ENCODE results near the gene TCEAL7.
"Not testable (repeated sequence)": the region's sequence is repeated elsewhere in the genome, so short reads cannot be mapped to it uniquely, and the experiment has no call there.

TCEAL7 gene

GRCh38 chrX:103356858-103357257 lies 26.8 kb downstream of the TCEAL7 start:
- ChIA-PET CTCF (interaction anchor here (1.3 to 1.9 kb wide), 3 partner anchors 13 to 15 kb away, joined by 3 to 4 read pairs (median 4); no protein-coding TSS in a partner anchor), POLR2A (no interaction called here)
- H3K36me3 ChIP-seq (ENCODE audit: control insufficient read depth in 4 of 4, insufficient read depth in 4 of 4, low read length in 3 of 4) = no peaks in the 10 kb centered on the region
- 25% methylated on average over 9 of the region's 13 CpGs for WGBS (ENCODE audit: insufficient coverage)
- peaks cover 0 to 14% (median 0%) of the 10 kb centered on the region in 5 experiments for H3K27me3 ChIP-seq (replicated peaks in 2 of 5; ENCODE audit: control insufficient read depth in 4 of 5, insufficient read depth in 5 of 5, low read length in 4 of 5)
- peak overlapping the region; percentile 60 to 90 (median 79) for H3K4me3 ChIP-seq (ENCODE audit: control insufficient read depth in 1 of 7, extremely low read depth in 1 of 7, insufficient read depth in 4 of 7, low read depth in 2 of 7, low read length in 6 of 7)
- DNase-seq = peak in 1 of 3 donors; percentile 9
- H3K27ac ChIP-seq (ENCODE audit: insufficient read depth in 1 of 2, low read depth in 1 of 2, low read length in 2 of 2, poor library complexity in 1 of 2, severe bottlenecking in 2 of 2) = peak overlapping the region; percentile 61 to 88
- H3K9me3 ChIP-seq (ENCODE audit: control extremely low read depth in 1 of 5, control insufficient read depth in 4 of 5, insufficient read depth in 2 of 5, low read depth in 1 of 5, low read length in 4 of 5) = peaks cover 0 to 2% (median 0%) of the 10 kb centered on the region in 5 experiments
- peaks cover 0 to 12% (median 3%) of the 10 kb centered on the region in 4 experiments for H3K4me1 ChIP-seq (ENCODE audit: control extremely low read depth in 1 of 4, control insufficient read depth in 4 of 4, insufficient read depth in 4 of 4, low read length in 3 of 4)

- H3K36me3 ChIP-seq (ENCODE audit: control insufficient read depth in 4 of 4, insufficient read depth in 4 of 4, low read length in 3 of 4) = no peaks in the 10 kb centered on the region
- POLR2A ChIA-PET = no interaction called here
- CTCF ChIA-PET = no interaction called here
- H3K27ac ChIP-seq (ENCODE audit: insufficient read depth in 1 of 2, low read depth in 1 of 2, low read length in 2 of 2, poor library complexity in 1 of 2, severe bottlenecking in 2 of 2) = no peak overlapping the region
- H3K4me3 ChIP-seq (ENCODE audit: control insufficient read depth in 1 of 7, extremely low read depth in 1 of 7, insufficient read depth in 4 of 7, low read depth in 2 of 7, low read length in 6 of 7) = peak overlapping the region in 1 of 7 experiments; percentile 87
- no peak for DNase-seq
- no CpG with 5 or more reads among the region's 2 CpGs for WGBS (ENCODE audit: insufficient coverage)
- H3K4me1 ChIP-seq (ENCODE audit: control extremely low read depth in 1 of 4, control insufficient read depth in 4 of 4, insufficient read depth in 4 of 4, low read length in 3 of 4) = peaks cover 0 to 12% (median 3%) of the 10 kb centered on the region in 4 experiments
- no peaks in the 10 kb centered on the region for H3K9me3 ChIP-seq (ENCODE audit: control extremely low read depth in 1 of 5, control insufficient read depth in 4 of 5, insufficient read depth in 2 of 5, low read depth in 1 of 5, low read length in 4 of 5)
- peaks cover 0 to 14% (median 0%) of the 10 kb centered on the region in 5 experiments for H3K27me3 ChIP-seq (replicated peaks in 2 of 5; ENCODE audit: control insufficient read depth in 4 of 5, insufficient read depth in 5 of 5, low read length in 4 of 5)
Measured at GRCh38 chrX:103357871-103358270, 27.8 kb downstream of the TCEAL7 start.

GRCh38 chrX:103359605-103360004 lies 29.6 kb downstream of the TCEAL7 start:
- POLR2A ChIA-PET; CTCF ChIA-PET; H3K27ac ChIP-seq (ENCODE audit: insufficient read depth in 1 of 2, low read depth in 1 of 2, low read length in 2 of 2, poor library complexity in 1 of 2, severe bottlenecking in 2 of 2); DNase-seq; H3K4me3 ChIP-seq (ENCODE audit: control insufficient read depth in 1 of 7, extremely low read depth in 1 of 7, insufficient read depth in 4 of 7, low read depth in 2 of 7, low read length in 6 of 7); H3K36me3 ChIP-seq (ENCODE audit: control insufficient read depth in 4 of 4, insufficient read depth in 4 of 4, low read length in 3 of 4); H3K9me3 ChIP-seq (ENCODE audit: control extremely low read depth in 1 of 5, control insufficient read depth in 4 of 5, insufficient read depth in 2 of 5, low read depth in 1 of 5, low read length in 4 of 5): not testable (repeated sequence)
- peaks cover 0 to 14% (median 0%) of the 10 kb centered on the region in 5 experiments for H3K27me3 ChIP-seq (replicated peaks in 2 of 5; ENCODE audit: control insufficient read depth in 4 of 5, insufficient read depth in 5 of 5, low read length in 4 of 5)
- WGBS (ENCODE audit: insufficient coverage) = 80% methylated on average over 1 of the region's 3 CpGs
- peaks cover 0 to 12% (median 3%) of the 10 kb centered on the region in 4 experiments for H3K4me1 ChIP-seq (ENCODE audit: control extremely low read depth in 1 of 4, control insufficient read depth in 4 of 4, insufficient read depth in 4 of 4, low read length in 3 of 4)

- no CpG with 5 or more reads among the region's 2 CpGs for WGBS (ENCODE audit: insufficient coverage)
- Histone ChIP-seq H3K27ac (ENCODE audit: insufficient read depth in 1 of 2, low read depth in 1 of 2, low read length in 2 of 2, poor library complexity in 1 of 2, severe bottlenecking in 2 of 2) (no peak overlapping the region), H3K27me3 (replicated peaks in 2 of 5; ENCODE audit: control insufficient read depth in 4 of 5, insufficient read depth in 5 of 5, low read length in 4 of 5) (peaks cover 0 to 14% (median 0%) of the 10 kb centered on the region in 5 experiments), H3K36me3 (ENCODE audit: control insufficient read depth in 4 of 4, insufficient read depth in 4 of 4, low read length in 3 of 4) (no peaks in the 10 kb centered on the region), H3K4me1 (ENCODE audit: control extremely low read depth in 1 of 4, control insufficient read depth in 4 of 4, insufficient read depth in 4 of 4, low read length in 3 of 4) (peaks cover 0 to 12% (median 3%) of the 10 kb centered on the region in 4 experiments), H3K4me3 (ENCODE audit: control insufficient read depth in 1 of 7, extremely low read depth in 1 of 7, insufficient read depth in 4 of 7, low read depth in 2 of 7, low read length in 6 of 7) (no peak overlapping the region), H3K9me3 (ENCODE audit: control extremely low read depth in 1 of 5, control insufficient read depth in 4 of 5, insufficient read depth in 2 of 5, low read depth in 1 of 5, low read length in 4 of 5) (no peaks in the 10 kb centered on the region)
- peak; percentile 47 to 85 (median 76) for DNase-seq
- CTCF ChIA-PET = interaction anchor here (0.7 kb wide), 1 partner anchor 588 kb away, joined by 3 read pairs; no protein-coding TSS in a partner anchor
- POLR2A ChIA-PET = no interaction called here
Measured at GRCh38 chrX:103360092-103360491, 30.1 kb downstream of the TCEAL7 start.

GRCh38 chrX:103360916-103361315 lies 30.9 kb downstream of the TCEAL7 start:
- peak in 1 of 3 donors; percentile 16 for DNase-seq
- Histone ChIP-seq H3K36me3 (ENCODE audit: control insufficient read depth in 4 of 4, insufficient read depth in 4 of 4, low read length in 3 of 4) (no peaks in the 10 kb centered on the region), H3K4me1 (ENCODE audit: control extremely low read depth in 1 of 4, control insufficient read depth in 4 of 4, insufficient read depth in 4 of 4, low read length in 3 of 4) (peaks cover 0 to 11% (median 3%) of the 10 kb centered on the region in 4 experiments), H3K27ac (ENCODE audit: insufficient read depth in 1 of 2, low read depth in 1 of 2, low read length in 2 of 2, poor library complexity in 1 of 2, severe bottlenecking in 2 of 2) (no peak overlapping the region), H3K4me3 (ENCODE audit: control insufficient read depth in 1 of 7, extremely low read depth in 1 of 7, insufficient read depth in 4 of 7, low read depth in 2 of 7, low read length in 6 of 7) (no peak overlapping the region), H3K9me3 (ENCODE audit: control extremely low read depth in 1 of 5, control insufficient read depth in 4 of 5, insufficient read depth in 2 of 5, low read depth in 1 of 5, low read length in 4 of 5) (no peaks in the 10 kb centered on the region), H3K27me3 (replicated peaks in 2 of 5; ENCODE audit: control insufficient read depth in 4 of 5, insufficient read depth in 5 of 5, low read length in 4 of 5) (peaks cover 0 to 14% (median 0%) of the 10 kb centered on the region in 5 experiments)
- WGBS (ENCODE audit: insufficient coverage) = 51% methylated on average over 2 of the region's 2 CpGs
- ChIA-PET POLR2A (no interaction called here), CTCF (no interaction called here)

GRCh38 chrX:103361798-103362197 lies 31.8 kb downstream of the TCEAL7 start:
- Histone ChIP-seq H3K36me3 (ENCODE audit: control insufficient read depth in 4 of 4, insufficient read depth in 4 of 4, low read length in 3 of 4) (no peaks in the 10 kb centered on the region), H3K27me3 (replicated peaks in 2 of 5; ENCODE audit: control insufficient read depth in 4 of 5, insufficient read depth in 5 of 5, low read length in 4 of 5) (peaks cover 0 to 8% (median 0%) of the 10 kb centered on the region in 5 experiments), H3K4me1 (ENCODE audit: control extremely low read depth in 1 of 4, control insufficient read depth in 4 of 4, insufficient read depth in 4 of 4, low read length in 3 of 4) (peaks cover 0 to 9% (median 3%) of the 10 kb centered on the region in 4 experiments), H3K4me3 (ENCODE audit: control insufficient read depth in 1 of 7, extremely low read depth in 1 of 7, insufficient read depth in 4 of 7, low read depth in 2 of 7, low read length in 6 of 7) (no peak overlapping the region), H3K9me3 (ENCODE audit: control extremely low read depth in 1 of 5, control insufficient read depth in 4 of 5, insufficient read depth in 2 of 5, low read depth in 1 of 5, low read length in 4 of 5) (no peaks in the 10 kb centered on the region), H3K27ac (ENCODE audit: insufficient read depth in 1 of 2, low read depth in 1 of 2, low read length in 2 of 2, poor library complexity in 1 of 2, severe bottlenecking in 2 of 2) (no peak overlapping the region)
- ChIA-PET POLR2A (no interaction called here), CTCF (no interaction called here)
- no peak for DNase-seq
- no CpG with 5 or more reads among the region's 1 CpG for WGBS (ENCODE audit: insufficient coverage)

GRCh38 chrX:103362474-103362873 lies 32.4 kb downstream of the TCEAL7 start:
- Histone ChIP-seq H3K36me3 (ENCODE audit: control insufficient read depth in 4 of 4, insufficient read depth in 4 of 4, low read length in 3 of 4) (no peaks in the 10 kb centered on the region), H3K27me3 (replicated peaks in 2 of 5; ENCODE audit: control insufficient read depth in 4 of 5, insufficient read depth in 5 of 5, low read length in 4 of 5) (peaks cover 0 to under 1% (median 0%) of the 10 kb centered on the region in 5 experiments), H3K27ac (ENCODE audit: insufficient read depth in 1 of 2, low read depth in 1 of 2, low read length in 2 of 2, poor library complexity in 1 of 2, severe bottlenecking in 2 of 2) (no peak overlapping the region), H3K9me3 (ENCODE audit: control extremely low read depth in 1 of 5, control insufficient read depth in 4 of 5, insufficient read depth in 2 of 5, low read depth in 1 of 5, low read length in 4 of 5) (no peaks in the 10 kb centered on the region), H3K4me3 (ENCODE audit: control insufficient read depth in 1 of 7, extremely low read depth in 1 of 7, insufficient read depth in 4 of 7, low read depth in 2 of 7, low read length in 6 of 7) (no peak overlapping the region), H3K4me1 (ENCODE audit: control extremely low read depth in 1 of 4, control insufficient read depth in 4 of 4, insufficient read depth in 4 of 4, low read length in 3 of 4) (peaks cover 0 to 11% (median 5%) of the 10 kb centered on the region in 4 experiments)
- ChIA-PET POLR2A (no interaction called here), CTCF (no interaction called here)
- no peak for DNase-seq
- WGBS (ENCODE audit: insufficient coverage) = no CpG with 5 or more reads among the region's 1 CpG

All from common myeloid progenitor, CD34-positive (primary cell).